ENCODE data around the gene SGK2. TPM values are rescaled to one million over a fixed set of nuclear protein-coding genes. Genes with fewer than 3 reads are reported as not detected.

Gene SGK2
- total and polyA plus RNA-seq, 9 of the 15 experiments (the other 6 are each of a cell fraction or from before 2014, with no cell fraction given), result 0.07 to 0.31 (median 0.15) TPM; not detected in 2

GRCh38 chr20:43541214-43541613 is 17.6 kb upstream of the SGK2 start:
- ChIA-PET CTCF (ENCODE audit: low intra/inter-chr PET ratio) (interaction anchor here (0.6 kb wide), 1 partner anchor 56 kb away, joined by 3 read pairs; no protein-coding TSS in a partner anchor), POLR2A (interaction anchor here (0.6 kb wide), 1 partner anchor 17 kb away, joined by 3 read pairs; no protein-coding TSS in a partner anchor)
- FAIRE-seq (no peak), DNase-seq (ENCODE audit: extremely low read depth in 1 of 4, low spot score in 3 of 4) (no peak), ATAC-seq (no peak)
- 8% methylated on average over 2 of the region's 2 CpGs for WGBS (ENCODE audit: insufficient coverage, low coverage, missing lambda C conversion rate)
- H3K9ac ChIP-seq (ENCODE audit: insufficient read depth in 1 of 2, low read depth in 2 of 2, low read length in 2 of 2), result no peak overlapping the region
- H3K9me1 ChIP-seq (ENCODE audit: control insufficient read depth, insufficient read depth, low read length), result peaks cover 6% of the 10 kb centered on the region
- intact Hi-C loops (cut with micrococcal nuclease) (no loop called here), in situ Hi-C loops (cut with MboI) (loop anchor here (10.0 kb wide), 1 partner anchor 544 kb away; no protein-coding TSS in a partner anchor)
- H3K4me3 ChIP-seq, result no peak overlapping the region
- H2AFZ ChIP-seq (ENCODE audit: low read depth, low read length), result no peak overlapping the region
- peaks cover 12% of the 10 kb centered on the region; the same call in 2 of the 3 replicates for H3K36me3 ChIP-seq (ENCODE audit: control insufficient read depth, insufficient read depth, low read length)
- no peaks in the 10 kb centered on the region for H4K20me1 ChIP-seq (replicated peaks; ENCODE audit: control insufficient read depth, insufficient read depth, low read length)
- no peaks in the 10 kb centered on the region for H3K27me3 ChIP-seq (ENCODE audit: control insufficient read depth in 2 of 2, insufficient read depth in 2 of 2, low read length in 2 of 2)
- peaks cover 18 to 20% of the 10 kb centered on the region in 2 experiments; a peak in 4 of 5 replicates for H3K4me1 ChIP-seq (replicated peaks in 1 of 2; ENCODE audit: control insufficient read depth in 2 of 2, insufficient read depth in 2 of 2, low read length in 2 of 2)
- no peak overlapping the region for H3K4me2 ChIP-seq (ENCODE audit: insufficient read depth, low read length)
- no peak overlapping the region for H3K27ac ChIP-seq (ENCODE audit: extremely low read depth, low read depth, low read length)
- no peaks in the 10 kb centered on the region for H3K79me2 ChIP-seq (ENCODE audit: control insufficient read depth, insufficient read depth, low read length)
- BruUV-seq (replicated peaks), result no TSS peak
- H3K9me3 ChIP-seq (replicated peaks; ENCODE audit: control insufficient read depth, insufficient read depth, low read depth, low read length), result no peaks in the 10 kb centered on the region
- TF ChIP-seq PRMT5 (CRISPR knock-in tag; IDR thresholded peaks at IDR 0.05), result no peak
- TF ChIP-seq ARID3A (IDR thresholded peaks at IDR 0.05; ENCODE audit: borderline replicate concordance, low read depth, low read length), result no peak
- TF ChIP-seq RERE (CRISPR knock-in tag; IDR thresholded peaks at IDR 0.05; ENCODE audit: borderline replicate concordance), result no peak
- TF ChIP-seq CEBPG (CRISPR knock-in tag; IDR thresholded peaks at IDR 0.05), result no peak
- peak in 1 of 2 experiments; percentile 53; a peak in 1 of 4 replicates for TF ChIP-seq CEBPG (tag; conservative IDR thresholded peaks at IDR 0.05 in 1 of 2, IDR thresholded peaks at IDR 0.05 in 1 of 2)
- TF ChIP-seq L3MBTL2 (IDR thresholded peaks at IDR 0.05), result no peak
- peak; percentile 48 for TF ChIP-seq TCF3 (CRISPR knock-in tag; IDR thresholded peaks at IDR 0.05)
- no peak for TF ChIP-seq ZNF639 (CRISPR knock-in tag; conservative IDR thresholded peaks at IDR 0.05 in 1 of 2, IDR thresholded peaks at IDR 0.05 in 1 of 2)
- TF ChIP-seq NR0B1 (IDR thresholded peaks at IDR 0.05; ENCODE audit: partially characterized antibody), result no peak
- TF ChIP-seq IRF1 (CRISPR knock-in tag; IDR thresholded peaks at IDR 0.05; ENCODE audit: borderline replicate concordance), result no peak

All from K562 (cell line).